Kidney (tissue), 14 donors: ENCODE measurements around the gene YTHDC1. TPM values are rescaled to one million over a fixed set of nuclear protein-coding genes. Genes with fewer than 3 reads are reported as not detected.

Experiments used
- DNase-seq, 5 donors: peaks; one replicate each; pipeline ENCODE4 v3.0.0-alpha.2; 2013 to 2020
- FAIRE-seq: peaks from 2 replicates; lab custom pipeline; 2012; peaks lifted over from hg19 to GRCh38; lab: Jason Lieb, UNC
- H3K27ac ChIP-seq, 2 donors: one replicate each; pipeline ENCODE4 v1.7.0; 2013; ENCODE audit warnings: low read depth in 2 of 2, low read length in 2 of 2, inconsistent platforms in 1 of 2
- H3K27me3 ChIP-seq: one replicate; pipeline ENCODE4 v1.7.1; 2013; ENCODE audit warnings: low read length, inconsistent platforms; ENCODE audit not compliant: control insufficient read depth, insufficient read depth
- H3K36me3 ChIP-seq, 3 donors: one replicate each; pipeline versions ENCODE4 v1.7.0 to v1.7.1; 2013; ENCODE audit warnings: low read length in 3 of 3, control low read depth in 1 of 3, inconsistent platforms in 1 of 3; ENCODE audit not compliant: insufficient read depth in 3 of 3, control insufficient read depth in 2 of 3
- H3K4me1 ChIP-seq, 3 donors: one replicate each; pipeline versions ENCODE4 v1.7.0 to v1.7.1; 2013; ENCODE audit warnings: low read length in 3 of 3, inconsistent platforms in 1 of 3, low read depth in 1 of 3; ENCODE audit not compliant: control insufficient read depth in 2 of 3, insufficient read depth in 2 of 3
- H3K4me3 ChIP-seq, 3 donors: one replicate each; pipeline versions ENCODE4 v1.7.0 to v1.8.1; 2013; ENCODE audit warnings: low read length in 3 of 3, control low read depth in 1 of 3, inconsistent platforms in 1 of 3
- H3K9ac ChIP-seq, 3 donors: one replicate each; pipeline versions ENCODE4 v1.7.0 to v1.7.1; 2013; ENCODE audit warnings: low read length in 3 of 3, control low read depth in 1 of 3, inconsistent platforms in 1 of 3
- H3K9me3 ChIP-seq, 3 donors: one replicate each; pipeline versions ENCODE4 v1.7.0 to v1.7.1; 2013; ENCODE audit warnings: low read length in 3 of 3, control low read depth in 1 of 3, inconsistent platforms in 1 of 3; ENCODE audit not compliant: control insufficient read depth in 2 of 3, insufficient read depth in 1 of 3
- CTCF ChIP-seq: IDR thresholded peaks from 3 replicates; pipeline ENCODE4 v1.5.1; 2012; ENCODE audit warnings: mild to moderate bottlenecking, moderate library complexity, borderline replicate concordance; ENCODE audit not compliant: insufficient read depth; ENCODE audit errors: extremely low read depth
- intact Hi-C: fragments of 100-400 bp; cut with DNase I; formaldehyde crosslinking; loops from one replicate; pipeline ENCODE4 v1.11.1; 2022
- polyA plus RNA-seq: library from polyadenylated mRNA; stranded (reverse); fragments of 350-450 nt; fragmentation: Illumina TruSeq; extraction: RNeasy Lipid Tissue Mini Kit (QIAGEN cat#74804); gene quantifications from one replicate; pipeline ENCODE4 v1.2.3, GENCODE V29; 2014; ENCODE audit warnings: low read depth, low replicate concordance; ENCODE audit not compliant: insufficient read depth
- total RNA-seq: library from RNA; stranded (reverse); fragmentation: NEBNext Ultra II Directional; extraction: Animal tissue kit (Norgen Biotek cat#: 25700); gene quantifications from one replicate; pipeline ENCODE4 v1.2.1, GENCODE V29; 2021
- donor health status: control.
- donor health status: control.
- donor health status: control.
- donor health status: control.
- donor health status: control.
- donor health status: DM: yes; HTN: yes; CAD: no.
- donor health status: Normal renal cell carcinoma (clear cell type).

YTHDC1 gene
- total and polyA plus RNA-seq, 2 donors from 2014 or later = 32.6 to 99.7 TPM

- intact Hi-C loops = no loop called here
Observed at GRCh38 chr4:68324519-68325262, 25.2 kb downstream of the YTHDC1 start.

DNA sequence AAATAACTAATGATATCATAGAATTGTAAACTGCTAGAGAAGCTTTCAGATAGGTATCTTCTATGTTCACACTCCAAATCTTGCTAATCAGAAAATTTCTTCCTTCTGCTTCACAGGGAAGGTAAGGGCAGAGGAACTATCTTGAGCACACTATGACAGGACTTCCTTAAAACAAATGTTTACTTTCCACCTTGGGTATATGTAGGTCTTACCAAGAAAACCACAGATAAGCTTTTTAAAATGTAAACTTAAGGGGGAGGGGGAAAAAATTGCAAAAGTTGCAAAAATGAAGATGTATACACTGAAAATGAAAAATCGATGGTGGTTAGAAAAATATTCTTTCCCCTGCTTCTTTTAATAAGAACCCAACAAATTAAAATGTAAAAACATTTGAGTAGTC lies 30.9 kb downstream of the YTHDC1 start:
- Histone ChIP-seq H3K27ac (no peak overlapping the region), H3K4me1 (no peaks in the 10 kb centered on the region), H3K4me3 (no peak overlapping the region), H3K9me3 (no peaks in the 10 kb centered on the region), H3K36me3 (peaks cover 12 to 68% (median 32%) of the 10 kb centered on the region in 3 donors), H3K9ac (no peak overlapping the region), H3K27me3 (no peaks in the 10 kb centered on the region)
- DNase-seq (no peak), FAIRE-seq (no peak)
- no peak for TF ChIP-seq CTCF
- intact Hi-C loops = no loop called here

More at GRCh38 chr4:68324519-68325262, 25.2 kb downstream of the YTHDC1 start:
- no peaks in the 10 kb centered on the region for H3K4me1 ChIP-seq
- no peak overlapping the region for H3K9ac ChIP-seq
- peaks cover 11 to 35% (median 27%) of the 10 kb centered on the region in 3 donors for H3K36me3 ChIP-seq
- H3K4me3 ChIP-seq = no peak overlapping the region
- no peaks in the 10 kb centered on the region for H3K27me3 ChIP-seq
- DNase-seq (no peak), FAIRE-seq (no peak)
- no peak for TF ChIP-seq CTCF
- no peaks in the 10 kb centered on the region for H3K9me3 ChIP-seq
- H3K27ac ChIP-seq = no peak overlapping the region

DNA sequence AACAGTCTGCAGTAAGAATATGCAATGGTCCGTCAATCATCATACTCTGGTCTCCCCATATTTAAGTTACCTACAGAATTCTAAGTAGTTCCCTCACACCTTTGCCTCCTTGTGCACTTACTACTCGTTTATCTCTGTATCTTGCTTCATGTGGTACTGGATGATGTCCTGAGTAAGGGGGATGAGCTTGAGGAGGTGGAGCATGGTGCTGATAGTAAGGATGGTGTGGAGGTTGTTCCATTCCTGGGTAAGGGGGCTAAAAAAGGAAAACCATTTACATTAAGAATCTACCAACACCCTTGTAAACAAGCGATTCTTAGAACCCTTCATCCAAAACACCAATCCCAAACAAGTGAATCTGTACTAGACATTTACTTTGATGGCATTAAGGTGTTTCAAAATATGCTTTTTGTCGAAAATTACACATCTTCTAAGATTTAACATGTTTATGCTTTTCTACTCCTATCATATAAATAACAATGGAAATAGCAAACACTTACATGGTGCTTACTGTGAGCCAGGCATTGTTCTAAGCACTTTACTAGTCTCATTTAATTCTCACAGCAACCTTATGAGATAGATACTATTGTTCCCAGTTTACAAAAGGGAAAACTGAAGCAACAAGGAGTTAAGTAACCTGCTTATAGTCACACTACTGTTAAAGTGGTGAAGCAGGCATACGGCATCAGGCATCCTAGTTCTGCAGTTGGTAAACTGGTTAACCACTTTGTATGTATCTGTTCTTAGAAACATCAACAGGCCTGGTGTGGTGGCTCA lies 33.5 kb downstream of the YTHDC1 start:
- Histone ChIP-seq H3K36me3 (peaks cover 8 to 68% (median 26%) of the 10 kb centered on the region in 3 donors), H3K9me3 (no peaks in the 10 kb centered on the region), H3K27me3 (no peaks in the 10 kb centered on the region), H3K9ac (no peak overlapping the region), H3K27ac (no peak overlapping the region), H3K4me3 (no peak overlapping the region), H3K4me1 (no peaks in the 10 kb centered on the region)
- no peak for TF ChIP-seq CTCF
- FAIRE-seq (no peak), DNase-seq (no peak)
- intact Hi-C loops = no loop called here
